VCaP (cell line): ENCODE results near the gene KCTD21.

Source experiments
- H3K27ac ChIP-seq: fragments of 450-650 bp; 2 replicates; pipeline ENCODE4 v1.5.1; 2017
- CTCF ChIP-seq: fragments of 450-650 bp; conservative IDR thresholded peaks from 2 replicates; pipeline ENCODE4 v1.5.1; 2017; ENCODE audit warnings: mild to moderate bottlenecking, moderate library complexity

KCTD21 gene

DNA sequence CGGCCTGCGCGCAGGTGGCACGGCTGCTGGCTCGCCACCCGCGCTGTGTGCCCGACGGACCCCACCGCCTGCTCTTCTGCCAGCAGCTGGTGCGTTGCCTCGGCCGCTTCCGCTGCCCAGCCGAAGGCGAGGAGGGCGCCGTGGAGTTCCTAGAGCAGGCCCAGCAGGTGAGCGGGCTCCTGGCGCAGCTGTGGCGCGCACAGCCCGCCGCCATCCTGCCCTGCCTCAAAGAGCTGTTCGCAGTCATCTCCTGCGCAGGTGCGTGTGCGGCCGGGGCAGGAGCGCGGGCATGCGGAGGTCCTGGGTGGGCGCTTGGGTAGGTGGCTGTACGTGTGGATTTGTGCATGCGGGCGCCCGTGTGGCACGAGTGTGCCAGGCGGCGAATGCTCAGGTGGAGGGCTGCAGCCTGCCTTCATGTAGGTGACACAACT, 8.2 kb upstream of the KCTD21 start:
- no peak for TF ChIP-seq CTCF
- H3K27ac ChIP-seq, result no peak overlapping the region

GRCh38 chr11:78195917-78196560, 7.6 kb upstream of the KCTD21 start:
- TF ChIP-seq CTCF, result no peak
- no peak overlapping the region for H3K27ac ChIP-seq

GRCh38 chr11:78194490-78194889, 6.1 kb upstream of the KCTD21 start:
- no peak overlapping the region for H3K27ac ChIP-seq
- TF ChIP-seq CTCF, result no peak

- no peak for TF ChIP-seq CTCF
- no peak overlapping the region for H3K27ac ChIP-seq
Measured at GRCh38 chr11:78193806-78194205, 5.4 kb upstream of the KCTD21 start.

GRCh38 chr11:78192911-78193351, 4.5 kb upstream of the KCTD21 start:
- TF ChIP-seq CTCF, result no peak
- H3K27ac ChIP-seq, result no peak overlapping the region

DNA sequence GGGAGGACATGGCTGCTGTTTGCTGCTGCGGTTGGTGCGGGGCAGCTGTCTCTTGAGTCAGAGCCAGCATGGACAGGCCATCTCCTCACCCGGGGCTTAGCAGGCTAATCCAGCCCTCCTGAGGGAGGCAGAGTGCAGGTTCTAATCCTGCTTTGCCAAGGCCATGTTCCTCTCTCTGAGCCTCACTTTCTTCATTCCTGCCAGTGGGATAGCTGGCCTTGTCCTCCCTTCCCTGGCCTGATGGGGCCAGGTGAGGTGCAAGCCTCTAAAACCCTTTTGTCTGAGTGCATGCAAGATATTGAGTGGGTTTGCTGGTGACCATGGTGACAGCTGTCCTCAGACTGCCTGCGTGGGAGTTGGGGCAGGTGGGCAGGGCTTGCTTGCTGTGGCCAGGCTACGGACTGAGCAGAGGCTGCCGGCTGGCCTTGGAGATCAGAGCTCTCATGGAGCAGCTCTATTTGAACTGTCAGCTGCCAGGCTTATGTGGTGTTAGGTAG, 3.8 kb upstream of the KCTD21 start:
- TF ChIP-seq CTCF, result no peak

GRCh38 chr11:78190871-78191538, 2.6 kb upstream of the KCTD21 start:
- TF ChIP-seq CTCF, result no peak
- H3K27ac ChIP-seq, result no peak overlapping the region

More for the DNA sequence above, 3.8 kb upstream of the KCTD21 start:
- no peak overlapping the region for H3K27ac ChIP-seq
